Activated CD8-positive, alpha-beta T cell treated with anti-CD3 and anti-CD28 coated beads, Interleukin-2, amount 10 ng/mL, durations not matched to agents 7 days and 5 days (primary cell): Measurements from ENCODE around the gene COLQ. TPM values are rescaled to one million over a fixed set of nuclear protein-coding genes. Genes with fewer than 3 reads are reported as not detected.
A peak's percentile ranks its signal among the peaks of the same experiment; 100 is the strongest.

ENCODE experiments used
- ATAC-seq: fragments of 150-1000 bp; cut with Tn5 transposase; one replicate; pipeline ENCODE4 v1.10.0; 2021; ENCODE audit warnings: moderate library complexity
- CTCF ChIA-PET: fragments of 350-600 bp; sonication (Branson Sonifier 250); formaldehyde crosslinking; loops from one replicate; lab custom pipeline; 2021; ENCODE audit warnings: antibody characterized with exemption; lab: Charles Lee
- POLR2A ChIA-PET: fragments of 350-600 bp; sonication (Branson Sonifier 250); formaldehyde crosslinking; loops from one replicate; lab custom pipeline; 2021; ENCODE audit warnings: antibody characterized with exemption; lab: Charles Lee
- DNase-seq: peaks from one replicate; pipeline ENCODE4 v3.0.0-alpha.2; 2020
- H3K27ac Mint-ChIP-seq: one replicate; pipeline ENCODE4 v1.8.0; 2021; ENCODE audit warnings: mild to moderate bottlenecking, mixed read lengths
- H3K27me3 Mint-ChIP-seq: one replicate; pipeline ENCODE4 v1.8.0; 2021; ENCODE audit warnings: low read depth, mixed read lengths
- H3K36me3 Mint-ChIP-seq: one replicate; pipeline ENCODE4 v1.8.0; 2021; ENCODE audit warnings: low read depth, mixed read lengths
- H3K4me1 Mint-ChIP-seq: one replicate; pipeline ENCODE4 v1.8.0; 2021; ENCODE audit warnings: low read depth, mixed read lengths
- H3K4me3 Mint-ChIP-seq: one replicate; pipeline ENCODE4 v1.8.0; 2021; ENCODE audit warnings: mild to moderate bottlenecking, mixed read lengths
- H3K9me3 Mint-ChIP-seq: one replicate; pipeline ENCODE4 v1.8.0; 2022; ENCODE audit warnings: mixed read lengths; ENCODE audit not compliant: insufficient read depth
- total RNA-seq, 2 experiments: library from RNA; stranded (reverse); gene quantifications; one replicate each; pipeline ENCODE4 v1.2.3, GENCODE V29; 2021

The COLQ gene
- total RNA-seq, 2 experiments from 2014 or later, result 5.3 to 6.0 TPM

- no peak overlapping the region for H3K27ac Mint-ChIP-seq
- ChIA-PET POLR2A (no interaction called here), CTCF (no interaction called here)
- no peaks in the 10 kb centered on the region for H3K9me3 Mint-ChIP-seq
- H3K27me3 Mint-ChIP-seq, result no peaks in the 10 kb centered on the region
- peaks cover 8% of the 10 kb centered on the region for H3K4me1 Mint-ChIP-seq
- no peak overlapping the region for H3K4me3 Mint-ChIP-seq
- DNase-seq (no peak), ATAC-seq (no peak)
- no peaks in the 10 kb centered on the region for H3K36me3 Mint-ChIP-seq
Measured at GRCh38 chr3:15453991-15454625, 67.4 kb downstream of the COLQ start.

GRCh38 chr3:15453501-15453900 lies 68.0 kb downstream of the COLQ start:
- ATAC-seq, result no peak
- ChIA-PET POLR2A (no interaction called here), CTCF (no interaction called here)
- Mint-ChIP-seq H3K36me3 (no peaks in the 10 kb centered on the region), H3K9me3 (no peaks in the 10 kb centered on the region), H3K4me1 (peaks cover 8% of the 10 kb centered on the region), H3K4me3 (no peak overlapping the region), H3K27me3 (no peaks in the 10 kb centered on the region), H3K27ac (no peak overlapping the region)
- no peak for DNase-seq

- Mint-ChIP-seq H3K27me3 (no peaks in the 10 kb centered on the region), H3K36me3 (no peaks in the 10 kb centered on the region), H3K9me3 (no peaks in the 10 kb centered on the region), H3K27ac (no peak overlapping the region), H3K4me3 (no peak overlapping the region), H3K4me1 (peaks cover 4% of the 10 kb centered on the region)
- CTCF ChIA-PET, result no interaction called here
- DNase-seq (no peak), ATAC-seq (no peak)
- POLR2A ChIA-PET, result no interaction called here
Measured at GRCh38 chr3:15452961-15453360, 68.5 kb downstream of the COLQ start.

- Mint-ChIP-seq H3K36me3 (no peaks in the 10 kb centered on the region), H3K9me3 (no peaks in the 10 kb centered on the region), H3K27ac (no peak overlapping the region), H3K4me3 (no peak overlapping the region), H3K4me1 (peaks cover 4% of the 10 kb centered on the region), H3K27me3 (no peaks in the 10 kb centered on the region)
- DNase-seq (no peak), ATAC-seq (no peak)
- ChIA-PET CTCF (no interaction called here), POLR2A (no interaction called here)
Measured at GRCh38 chr3:15452156-15452555, 69.3 kb downstream of the COLQ start.

- Mint-ChIP-seq H3K4me1 (peaks cover 4% of the 10 kb centered on the region), H3K9me3 (no peaks in the 10 kb centered on the region), H3K4me3 (no peak overlapping the region), H3K36me3 (no peaks in the 10 kb centered on the region), H3K27ac (no peak overlapping the region), H3K27me3 (no peaks in the 10 kb centered on the region)
- CTCF ChIA-PET, result no interaction called here
- DNase-seq (no peak), ATAC-seq (no peak)
- POLR2A ChIA-PET, result no interaction called here
Measured at GRCh38 chr3:15451216-15452113, 70.0 kb downstream of the COLQ start.

- Mint-ChIP-seq H3K4me3 (no peak overlapping the region), H3K4me1 (peaks cover 4% of the 10 kb centered on the region), H3K27me3 (no peaks in the 10 kb centered on the region), H3K27ac (peak overlapping the region; percentile 39), H3K36me3 (no peaks in the 10 kb centered on the region), H3K9me3 (no peaks in the 10 kb centered on the region)
- ATAC-seq (no peak), DNase-seq (no peak)
- CTCF ChIA-PET, result no interaction called here
- POLR2A ChIA-PET, result no interaction called here
Measured at GRCh38 chr3:15450438-15451215, 70.9 kb downstream of the COLQ start.

GRCh38 chr3:15449489-15450224 lies 71.8 kb downstream of the COLQ start:
- ChIA-PET POLR2A (no interaction called here), CTCF (no interaction called here)
- H3K36me3 Mint-ChIP-seq, result peaks cover 4% of the 10 kb centered on the region

GRCh38 chr3:15443826-15444524 lies 77.5 kb downstream of the COLQ start:
- ChIA-PET CTCF (interaction anchor here (0.7 kb wide), 2 partner anchors 13 to 38 kb away, joined by 3 read pairs; no protein-coding TSS in a partner anchor), POLR2A (interaction anchor here (0.5 kb wide), 1 partner anchor 264 kb away, joined by 3 read pairs; no protein-coding TSS in a partner anchor)
- Mint-ChIP-seq H3K27me3 (no peaks in the 10 kb centered on the region), H3K27ac (no peak overlapping the region), H3K9me3 (no peaks in the 10 kb centered on the region), H3K36me3 (peaks cover 55% of the 10 kb centered on the region), H3K4me3 (no peak overlapping the region), H3K4me1 (peaks cover 28% of the 10 kb centered on the region)
- ATAC-seq (no peak), DNase-seq (no peak)

More at GRCh38 chr3:15449489-15450224, 71.8 kb downstream of the COLQ start:
- H3K27ac Mint-ChIP-seq, result no peak overlapping the region
- H3K27me3 Mint-ChIP-seq, result no peaks in the 10 kb centered on the region
- DNase-seq, result no peak
- peaks cover 4% of the 10 kb centered on the region for H3K4me1 Mint-ChIP-seq
- H3K9me3 Mint-ChIP-seq, result no peaks in the 10 kb centered on the region
- no peak for ATAC-seq
- H3K4me3 Mint-ChIP-seq, result no peak overlapping the region

- CTCF ChIA-PET, result interaction anchor here (1.1 kb wide), 1 partner anchor 173 kb away, joined by 3 read pairs; no protein-coding TSS in a partner anchor
- peaks cover 33% of the 10 kb centered on the region for H3K4me1 Mint-ChIP-seq
- DNase-seq (no peak), ATAC-seq (no peak)
- POLR2A ChIA-PET, result no interaction called here
- no peaks in the 10 kb centered on the region for H3K27me3 Mint-ChIP-seq
- H3K27ac Mint-ChIP-seq, result peak overlapping the region; percentile 77
- peaks cover 82% of the 10 kb centered on the region for H3K36me3 Mint-ChIP-seq
- H3K9me3 Mint-ChIP-seq, result no peaks in the 10 kb centered on the region
- no peak overlapping the region for H3K4me3 Mint-ChIP-seq
Measured at GRCh38 chr3:15440891-15441290, 80.6 kb downstream of the COLQ start.

GRCh38 chr3:15439476-15439875 lies 82.0 kb downstream of the COLQ start:
- Mint-ChIP-seq H3K27ac (no peak overlapping the region), H3K9me3 (no peaks in the 10 kb centered on the region), H3K27me3 (no peaks in the 10 kb centered on the region), H3K4me1 (peaks cover 33% of the 10 kb centered on the region), H3K36me3 (peaks cover 84% of the 10 kb centered on the region), H3K4me3 (no peak overlapping the region)
- DNase-seq (no peak), ATAC-seq (no peak)
- ChIA-PET POLR2A (no interaction called here), CTCF (no interaction called here)

GRCh38 chr3:15438983-15439382 lies 82.5 kb downstream of the COLQ start:
- ATAC-seq, result no peak
- CTCF ChIA-PET, result no interaction called here

More at GRCh38 chr3:15438983-15439382, 82.5 kb downstream of the COLQ start:
- no peak overlapping the region for H3K4me3 Mint-ChIP-seq
- no peaks in the 10 kb centered on the region for H3K27me3 Mint-ChIP-seq
- POLR2A ChIA-PET, result no interaction called here
- no peaks in the 10 kb centered on the region for H3K9me3 Mint-ChIP-seq
- peak overlapping the region; percentile 10 for H3K27ac Mint-ChIP-seq
- peaks cover 83% of the 10 kb centered on the region for H3K36me3 Mint-ChIP-seq
- H3K4me1 Mint-ChIP-seq, result peaks cover 33% of the 10 kb centered on the region
- no peak for DNase-seq
